Inflammatory macrophage treated with lipopolysaccharide for 1 hour (primary cell): ENCODE measurements around the gene PLEKHM3.
A peak's percentile ranks its signal among the peaks of the same experiment; 100 is the strongest.
"Not testable (repeated sequence)": the region's sequence is repeated elsewhere in the genome, so short reads cannot be mapped to it uniquely, and the experiment has no call there.

Experiments
- DNase-seq, 2 donors: peaks; one replicate each; pipeline ENCODE4 v3.0.0-alpha.2; 2020 to 2022

The PLEKHM3 gene

DNA sequence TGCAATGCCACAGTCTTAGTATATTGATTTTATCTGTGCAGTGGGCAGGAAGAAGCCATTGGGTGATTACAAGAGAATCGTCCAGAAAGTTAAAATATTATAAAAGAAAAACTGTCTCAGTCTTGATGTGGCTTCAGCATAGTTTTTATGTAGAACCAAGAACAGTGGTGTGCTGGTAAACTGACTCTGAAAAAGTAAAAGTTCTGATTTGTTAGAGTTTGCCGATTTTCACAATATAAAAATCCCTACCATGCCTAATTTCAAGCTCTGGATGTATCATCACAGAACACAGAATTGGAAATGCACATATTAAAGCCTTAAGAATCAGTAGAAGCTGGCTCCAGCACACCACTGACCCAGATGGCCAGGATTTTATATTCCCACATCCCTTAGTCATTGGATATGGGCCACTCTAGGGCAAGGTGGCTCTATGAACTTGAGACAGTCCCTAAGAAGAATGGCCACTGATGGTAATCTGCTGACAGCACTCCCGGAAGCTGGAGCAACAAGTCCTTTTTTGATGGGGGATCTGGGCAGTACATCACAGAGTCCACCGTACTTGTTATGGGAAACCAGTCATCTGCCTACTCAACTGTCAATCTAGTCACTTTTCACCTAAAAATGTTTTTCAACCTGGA is 9.3 kb upstream of the PLEKHM3 start:
- DNase-seq = no peak

GRCh38 chr2:208033701-208034502 is 8.6 kb upstream of the PLEKHM3 start:
- DNase-seq = peak in 1 of 2 donors; percentile 25

- peak; percentile 30 to 50 for DNase-seq
These were observed 6.3 kb upstream of the PLEKHM3 start for GRCh38 chr2:208031608-208032019.

- DNase-seq = no peak
These were observed 472 bp upstream of the PLEKHM3 start for GRCh38 chr2:208025814-208026184.

DNA sequence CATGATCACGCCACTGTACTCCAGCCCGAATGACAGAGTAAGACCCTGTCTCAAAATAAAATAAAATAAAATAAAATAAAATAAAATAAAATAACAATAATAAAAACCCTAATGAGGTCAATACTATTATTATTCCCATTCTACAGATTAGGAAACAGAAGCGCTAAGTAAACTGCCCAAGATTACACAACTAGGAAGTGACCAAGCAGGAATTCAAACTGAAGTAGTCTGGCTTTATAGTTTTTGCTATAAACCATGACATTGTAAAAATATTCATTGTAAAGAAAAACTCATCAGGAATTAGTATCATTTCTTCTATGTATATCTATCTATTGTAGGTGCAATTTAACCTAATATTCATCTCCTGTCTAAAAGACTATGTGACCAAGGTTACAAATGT is 1.2 kb downstream of the PLEKHM3 start:
- DNase-seq = peak; percentile 68 to 71

- DNase-seq = no peak
These were observed 5.1 kb downstream of the PLEKHM3 start for GRCh38 chr2:208020253-208020652.

DNA sequence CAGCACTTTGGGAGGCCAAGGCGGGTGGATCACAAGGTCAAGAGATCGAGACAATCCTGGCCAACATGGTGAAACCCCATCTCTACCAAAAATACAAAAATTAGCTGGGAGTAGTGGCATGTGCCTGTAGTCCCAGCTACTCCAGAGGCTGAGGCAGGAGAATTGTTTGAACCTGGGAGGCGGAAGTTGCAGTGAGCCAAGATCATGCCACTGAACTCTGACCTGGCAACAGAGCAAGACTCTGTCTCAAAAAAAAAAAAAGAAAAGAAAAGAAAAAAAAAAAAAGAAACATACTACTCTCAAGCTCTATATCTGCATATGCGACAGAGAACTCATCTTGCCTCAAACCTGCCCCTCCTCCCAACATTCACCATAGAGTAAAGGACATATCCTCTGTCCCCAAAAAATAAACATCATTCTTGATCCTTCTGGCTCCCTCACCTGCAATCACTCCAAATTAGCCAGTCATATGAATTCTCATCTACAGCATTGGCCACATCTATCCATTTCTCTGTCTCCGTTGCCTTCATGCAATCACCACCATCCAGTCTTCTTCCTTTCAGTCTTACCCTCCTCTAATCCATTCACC is 7.1 kb downstream of the PLEKHM3 start:
- not testable (repeated sequence) for DNase-seq

DNA sequence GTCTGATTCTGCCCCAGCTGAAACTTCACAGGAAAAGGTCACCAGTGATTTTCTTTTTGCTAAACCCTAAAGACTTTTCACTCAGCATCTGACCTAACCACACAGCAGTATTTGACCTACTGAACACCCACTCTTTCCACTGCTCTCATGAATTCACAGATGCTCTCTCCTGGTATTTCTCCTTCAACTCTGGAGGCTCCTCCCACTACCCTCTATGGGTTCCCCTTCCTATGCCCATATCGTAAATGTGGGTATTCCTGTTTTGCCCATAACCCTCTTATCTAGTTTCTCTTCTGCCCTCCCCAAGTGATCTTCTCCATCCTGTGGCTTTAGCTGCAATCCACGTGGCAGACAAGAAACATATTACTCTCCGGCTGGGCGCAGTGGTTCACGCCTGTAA is 7.6 kb downstream of the PLEKHM3 start:
- DNase-seq = peak; percentile 94 to 99

- DNase-seq = peak in 1 of 2 donors; percentile 48
These were observed 9.9 kb downstream of the PLEKHM3 start for GRCh38 chr2:208015475-208015874.

DNA sequence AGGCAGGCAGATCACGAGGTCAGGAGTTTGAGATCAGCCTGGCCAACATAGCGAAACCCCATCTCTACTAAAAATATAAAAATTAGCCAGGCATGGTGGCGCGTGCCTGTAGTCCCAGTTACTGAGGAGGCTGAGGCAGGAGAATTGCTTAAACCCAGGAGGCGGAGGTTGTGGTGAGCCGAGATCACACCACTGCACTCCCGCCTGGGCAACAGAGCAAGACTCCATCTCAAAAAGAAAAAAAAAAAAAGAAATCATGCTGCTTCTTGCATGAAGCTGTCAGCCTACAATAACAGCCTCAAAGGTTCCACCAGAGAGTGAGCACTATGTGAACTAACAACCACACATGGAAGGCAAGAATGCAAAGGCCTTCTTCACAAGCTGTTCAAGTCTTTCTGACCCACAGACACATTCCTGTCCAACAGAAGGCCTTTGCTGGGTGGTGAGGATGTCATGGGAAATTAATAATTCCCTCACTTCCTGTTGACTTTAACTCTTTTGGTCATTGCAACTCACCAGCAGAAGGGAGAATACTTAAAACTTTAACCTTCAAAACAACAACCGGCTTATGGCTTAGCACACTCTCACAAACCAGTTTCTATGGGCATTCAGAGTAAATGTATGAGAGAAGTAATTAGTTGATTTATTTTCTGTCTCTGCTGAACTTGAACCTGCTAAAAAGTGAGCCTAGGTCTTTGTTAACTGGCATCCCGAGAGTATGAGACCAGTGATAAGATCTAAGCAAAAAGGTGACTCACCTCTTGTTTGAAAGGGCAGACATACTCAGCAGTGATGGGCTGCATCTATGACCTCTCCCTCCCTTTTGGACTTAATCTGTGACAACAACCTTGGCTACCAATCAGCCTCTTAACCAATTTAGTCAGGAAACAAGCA is 11.8 kb downstream of the PLEKHM3 start:
- DNase-seq = no peak

GRCh38 chr2:208012449-208012848 is 12.9 kb downstream of the PLEKHM3 start:
- peak; percentile 47 to 74 for DNase-seq

DNA sequence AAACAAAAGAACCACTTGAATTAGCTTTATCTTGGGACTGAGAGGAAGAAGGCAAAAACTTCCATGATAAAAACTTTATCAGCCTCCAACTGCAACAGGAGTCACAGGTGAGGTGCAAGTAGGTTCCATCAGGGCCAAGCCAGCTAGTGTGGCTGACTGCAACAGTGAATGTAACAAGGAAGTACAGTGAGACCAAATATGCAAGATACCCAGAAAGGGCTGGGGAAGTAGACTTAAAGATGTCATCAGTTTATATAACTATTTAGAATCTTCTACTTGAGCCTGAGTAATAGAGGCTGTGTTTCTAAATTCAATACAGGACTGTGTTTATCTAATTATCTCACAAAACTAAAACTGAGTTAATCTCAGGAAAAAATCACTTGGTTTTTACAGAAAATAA is 14.8 kb downstream of the PLEKHM3 start:
- DNase-seq = peak; percentile 42 to 56

DNA sequence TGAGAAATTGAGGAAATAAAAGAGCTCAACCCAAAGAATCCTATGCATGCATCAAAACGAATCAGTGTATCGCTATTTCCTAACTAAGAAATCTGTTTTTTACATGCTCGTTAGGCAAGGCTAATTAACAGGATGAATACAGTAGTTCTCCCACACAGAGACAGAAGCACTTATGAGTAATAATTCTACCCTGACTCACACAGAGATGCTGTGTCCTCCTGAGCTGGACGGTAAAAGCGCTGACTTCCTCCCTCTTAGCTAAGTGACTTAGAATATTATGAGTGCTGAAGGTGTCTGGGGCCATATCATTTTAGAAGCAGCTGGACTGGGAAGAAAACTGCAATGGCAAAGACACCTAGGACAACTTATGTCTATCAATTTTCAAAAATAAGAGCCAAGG is 18.5 kb downstream of the PLEKHM3 start:
- peak; percentile 35 to 65 for DNase-seq

DNA sequence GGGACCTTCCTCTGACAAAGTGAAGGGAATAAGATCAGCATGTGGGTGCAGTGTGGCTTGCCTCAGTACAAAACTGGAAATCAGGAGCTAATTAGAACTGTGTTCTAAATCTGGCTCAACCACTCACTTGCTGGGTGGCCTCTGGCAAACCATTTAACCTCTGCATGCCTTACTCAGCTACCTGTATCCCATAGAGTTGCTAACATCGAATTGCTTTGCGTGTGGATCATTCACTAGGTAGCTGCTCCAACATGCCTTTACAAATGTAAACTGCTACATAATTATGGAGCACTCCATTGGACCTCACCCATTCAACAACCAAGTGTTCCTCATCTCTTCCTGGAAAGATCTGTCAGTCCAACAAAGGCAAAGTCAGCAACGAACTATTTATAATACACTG is 19.0 kb downstream of the PLEKHM3 start:
- DNase-seq = no peak

- no peak for DNase-seq
These were observed 23.4 kb downstream of the PLEKHM3 start for GRCh38 chr2:208001924-208002323.

DNA sequence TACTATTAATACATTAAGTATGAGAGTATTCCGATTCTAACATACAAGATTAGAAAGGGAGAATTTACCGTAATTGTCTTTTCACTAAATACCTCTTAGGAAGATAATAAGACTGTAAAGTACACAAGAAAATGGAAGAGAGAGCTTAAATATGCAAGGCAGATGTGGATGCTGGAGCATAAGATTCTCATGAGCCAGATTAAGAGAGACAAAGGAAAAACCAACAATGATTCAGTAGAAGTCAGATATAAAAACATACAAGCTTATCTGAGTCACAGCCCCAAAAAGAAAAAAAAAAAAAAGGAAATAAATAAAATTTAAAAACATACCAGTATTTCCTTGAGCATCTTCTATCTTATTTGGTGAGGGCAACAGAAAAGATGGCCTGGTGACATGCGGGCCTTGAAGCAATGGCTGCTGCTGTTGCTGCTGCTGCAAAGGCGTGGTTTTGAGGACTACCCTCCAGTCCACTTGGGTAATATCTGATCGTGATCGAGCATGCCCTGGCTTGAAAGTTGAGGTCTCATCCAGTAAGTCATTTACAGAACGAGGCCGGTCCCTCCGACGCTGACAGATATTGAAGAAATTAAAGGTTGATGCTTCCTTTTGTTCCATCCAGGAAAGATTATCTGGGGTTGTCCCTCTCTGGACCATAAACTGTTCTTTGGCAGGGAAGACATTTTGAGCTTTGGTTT is 24.5 kb downstream of the PLEKHM3 start:
- no peak for DNase-seq

DNA sequence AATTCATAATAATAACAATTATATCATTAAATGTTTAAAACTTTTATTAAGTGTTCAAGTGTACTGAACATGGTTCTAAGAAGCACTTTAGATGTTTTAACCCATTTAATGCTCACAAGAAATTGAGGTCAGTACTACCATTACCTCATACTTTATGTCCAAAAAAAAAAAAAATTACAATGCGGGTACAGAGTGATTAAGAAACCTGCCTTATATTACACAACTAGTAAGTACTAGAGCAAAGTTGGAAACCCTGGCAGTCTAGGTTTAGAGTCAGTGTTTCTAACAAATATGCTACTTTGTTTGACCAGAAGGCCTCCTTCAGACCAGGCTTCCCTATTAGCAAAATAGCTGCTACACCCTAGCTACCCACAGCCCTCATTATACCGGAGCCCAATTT is 28.5 kb downstream of the PLEKHM3 start:
- DNase-seq = peak; percentile 63 to 67

- no peak for DNase-seq
These were observed 29.4 kb downstream of the PLEKHM3 start for GRCh38 chr2:207995887-207996286.

DNA sequence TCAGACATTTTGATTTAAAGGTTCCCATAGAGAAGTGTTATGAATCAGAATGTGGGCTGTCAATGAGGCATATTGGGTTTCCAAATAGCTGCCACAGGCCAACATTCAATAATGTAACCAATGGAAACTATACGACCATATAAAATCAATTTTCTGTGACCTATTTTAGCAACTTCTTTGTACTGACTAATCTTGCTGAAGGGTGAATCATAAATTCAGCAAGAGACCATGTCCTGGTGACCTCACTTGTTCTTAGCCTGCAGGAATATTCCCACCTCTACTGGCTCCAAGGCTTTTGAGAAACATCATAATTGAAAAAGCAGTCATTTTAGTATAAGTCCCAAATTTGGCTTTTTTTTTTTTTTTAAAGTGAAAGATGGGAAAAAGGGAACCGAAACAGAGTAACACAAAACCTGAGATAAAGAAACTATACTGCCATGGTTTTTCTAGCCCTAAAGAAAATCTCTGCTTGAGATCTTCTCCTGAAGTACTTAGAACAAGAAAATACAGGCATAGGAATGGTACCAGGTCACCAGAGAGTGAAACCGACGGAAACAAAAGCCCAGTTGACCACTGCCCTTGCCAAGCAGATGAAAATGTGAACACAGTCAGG is 32.1 kb downstream of the PLEKHM3 start:
- no peak for DNase-seq

- no peak for DNase-seq
These were observed 33.4 kb downstream of the PLEKHM3 start for GRCh38 chr2:207991944-207992343.

DNA sequence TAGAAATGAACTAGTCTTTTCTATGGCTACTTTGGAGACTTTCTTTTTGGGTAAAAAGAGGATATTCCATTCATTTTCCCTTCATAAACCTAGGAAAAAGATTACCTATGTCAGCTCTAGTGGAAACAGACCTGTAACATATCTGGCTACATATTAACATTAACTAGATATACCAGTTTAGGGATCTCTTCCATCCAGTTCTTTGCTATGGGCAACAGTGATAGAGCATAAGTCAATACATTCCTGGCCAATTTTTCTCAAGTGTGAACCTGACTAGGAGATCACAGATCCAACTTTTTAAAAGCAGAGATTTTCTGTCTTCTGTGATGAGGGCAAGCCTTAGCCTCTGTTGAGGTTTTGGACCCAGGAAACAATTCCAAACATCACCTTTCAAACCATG is 34.5 kb downstream of the PLEKHM3 start:
- no peak for DNase-seq

GRCh38 chr2:207988975-207989374 is 36.4 kb downstream of the PLEKHM3 start:
- no peak for DNase-seq
